22Rv1 (cell line): Measurements from ENCODE around the gene SLC28A3.
"Not testable (repeated sequence)": the region's sequence is repeated elsewhere in the genome, so short reads cannot be mapped to it uniquely, and the experiment has no call there.

ENCODE experiments used
- H3K27ac ChIP-seq: fragments of 450-650 bp; 2 replicates; pipeline ENCODE4 v1.5.1; 2017
- ZFX ChIP-seq: fragments of 450-650 bp; IDR thresholded peaks from 2 replicates; pipeline ENCODE4 v1.6.1; 2017; ENCODE audit warnings: antibody characterized with exemption, borderline replicate concordance
- TF ChIP-seq, protein P1 (sequence below): fragments of 450-650 bp; IDR thresholded peaks from 2 replicates; pipeline ENCODE4 v1.5.1; 2017; ENCODE audit warnings: mild to moderate bottlenecking

Gene SLC28A3

DNA sequence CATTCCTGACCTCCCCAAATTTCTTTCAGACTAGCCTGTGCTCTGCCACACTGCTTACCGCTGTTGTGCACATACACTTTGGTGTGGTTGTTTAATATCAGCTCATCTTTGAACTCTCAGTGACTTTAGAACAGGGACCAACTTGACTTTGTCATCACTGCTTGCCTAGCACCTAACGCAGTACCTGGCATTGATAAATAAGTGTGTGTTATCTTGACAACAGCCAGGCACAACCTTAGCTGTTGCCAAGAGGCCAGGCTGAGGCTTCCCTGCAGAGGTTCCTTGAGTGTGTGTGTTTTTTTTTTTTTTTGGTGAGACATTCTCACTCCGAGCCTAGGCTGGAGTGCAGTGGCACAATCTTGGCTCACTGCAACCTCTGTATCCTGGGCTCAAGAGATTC, 41.0 kb upstream of the SLC28A3 start:
- TF ChIP-seq, protein P1, sequence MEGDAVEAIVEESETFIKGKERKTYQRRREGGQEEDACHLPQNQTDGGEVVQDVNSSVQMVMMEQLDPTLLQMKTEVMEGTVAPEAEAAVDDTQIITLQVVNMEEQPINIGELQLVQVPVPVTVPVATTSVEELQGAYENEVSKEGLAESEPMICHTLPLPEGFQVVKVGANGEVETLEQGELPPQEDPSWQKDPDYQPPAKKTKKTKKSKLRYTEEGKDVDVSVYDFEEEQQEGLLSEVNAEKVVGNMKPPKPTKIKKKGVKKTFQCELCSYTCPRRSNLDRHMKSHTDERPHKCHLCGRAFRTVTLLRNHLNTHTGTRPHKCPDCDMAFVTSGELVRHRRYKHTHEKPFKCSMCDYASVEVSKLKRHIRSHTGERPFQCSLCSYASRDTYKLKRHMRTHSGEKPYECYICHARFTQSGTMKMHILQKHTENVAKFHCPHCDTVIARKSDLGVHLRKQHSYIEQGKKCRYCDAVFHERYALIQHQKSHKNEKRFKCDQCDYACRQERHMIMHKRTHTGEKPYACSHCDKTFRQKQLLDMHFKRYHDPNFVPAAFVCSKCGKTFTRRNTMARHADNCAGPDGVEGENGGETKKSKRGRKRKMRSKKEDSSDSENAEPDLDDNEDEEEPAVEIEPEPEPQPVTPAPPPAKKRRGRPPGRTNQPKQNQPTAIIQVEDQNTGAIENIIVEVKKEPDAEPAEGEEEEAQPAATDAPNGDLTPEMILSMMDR = no peak
- no peak for TF ChIP-seq ZFX
- no peak overlapping the region for H3K27ac ChIP-seq

DNA sequence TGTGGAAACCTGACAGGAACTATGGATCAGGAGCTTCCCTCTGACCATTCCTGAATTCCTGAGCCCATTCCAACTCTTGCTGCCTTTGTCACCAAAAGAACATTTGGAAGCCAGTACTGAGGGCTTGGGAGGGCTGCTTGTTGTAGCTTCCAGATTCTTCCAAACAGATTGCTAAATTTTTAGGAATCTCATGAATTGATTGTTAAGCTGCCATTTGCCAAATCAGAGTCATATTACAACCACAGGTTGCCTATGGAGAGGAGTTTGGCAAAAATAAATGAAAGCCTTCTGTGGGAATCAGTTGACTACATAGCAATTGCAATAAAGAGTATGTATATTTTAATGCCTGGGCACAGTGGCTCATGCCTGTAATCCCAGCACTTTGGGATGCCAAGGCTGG, 39.2 kb upstream of the SLC28A3 start:
- no peak for TF ChIP-seq ZFX
- TF ChIP-seq, protein P1 = no peak
- H3K27ac ChIP-seq = no peak overlapping the region

DNA sequence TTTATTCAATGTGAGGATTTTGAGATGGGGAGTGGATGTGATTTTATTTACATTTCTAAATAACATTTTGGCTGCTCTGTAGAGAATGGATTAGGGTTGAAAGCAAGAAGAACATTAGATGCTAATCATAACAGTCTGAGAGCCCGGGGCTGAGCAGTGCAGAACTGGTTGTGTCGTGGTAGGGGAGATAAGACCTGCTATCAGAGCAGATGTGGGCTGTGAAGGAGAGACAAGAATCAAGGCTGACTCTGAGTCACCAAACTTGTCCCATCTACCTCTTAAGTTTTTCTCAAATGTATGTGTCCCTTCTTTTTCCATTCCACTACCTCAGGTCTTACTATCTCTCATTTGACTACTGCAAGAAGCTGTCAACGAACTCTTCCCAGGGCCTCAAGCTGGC, 35.4 kb upstream of the SLC28A3 start:
- TF ChIP-seq, protein P1 = no peak
- no peak for TF ChIP-seq ZFX
- no peak overlapping the region for H3K27ac ChIP-seq

DNA sequence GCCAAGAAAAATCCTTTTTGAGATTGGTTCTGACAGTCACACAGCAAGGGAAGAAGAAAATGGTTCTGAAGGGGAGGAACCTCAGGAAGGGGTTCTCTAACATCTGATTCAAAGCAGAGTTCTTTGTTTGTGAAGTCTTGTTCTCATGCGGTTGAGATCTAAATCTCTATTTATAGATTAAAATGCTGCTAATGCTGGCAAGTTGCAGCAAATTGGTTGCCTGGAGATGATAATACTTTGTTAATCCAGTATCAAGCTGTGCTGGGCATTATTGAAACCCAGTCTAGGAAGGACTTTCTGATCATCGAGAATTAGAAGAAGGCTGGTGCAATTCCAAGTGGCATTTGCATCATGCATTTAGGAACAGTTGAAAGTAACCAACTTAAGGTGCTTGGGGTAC, 34.0 kb upstream of the SLC28A3 start:
- TF ChIP-seq, protein P1 = no peak
- no peak for TF ChIP-seq ZFX
- H3K27ac ChIP-seq = no peak overlapping the region

DNA sequence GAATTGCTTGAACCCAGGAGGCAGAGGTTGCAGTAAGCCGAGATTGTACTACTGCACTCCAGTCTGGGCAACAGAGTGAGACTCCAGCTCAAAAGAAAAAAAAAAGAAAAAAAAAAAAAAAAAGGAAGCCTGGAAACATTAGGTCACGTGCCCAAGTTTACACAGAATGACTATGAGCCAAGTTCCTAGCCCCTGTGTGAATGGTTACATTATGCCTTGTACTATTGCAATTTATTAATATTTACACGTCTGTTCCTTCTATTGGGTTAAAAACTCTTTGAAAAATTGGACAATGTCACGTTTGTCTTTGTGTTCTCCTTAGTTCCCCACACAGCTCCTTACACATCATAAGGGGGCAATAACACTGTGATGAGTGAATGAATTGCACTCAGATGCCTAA, 33.5 kb upstream of the SLC28A3 start:
- TF ChIP-seq, protein P1 = no peak
- no peak for TF ChIP-seq ZFX
- H3K27ac ChIP-seq = no peak overlapping the region

DNA sequence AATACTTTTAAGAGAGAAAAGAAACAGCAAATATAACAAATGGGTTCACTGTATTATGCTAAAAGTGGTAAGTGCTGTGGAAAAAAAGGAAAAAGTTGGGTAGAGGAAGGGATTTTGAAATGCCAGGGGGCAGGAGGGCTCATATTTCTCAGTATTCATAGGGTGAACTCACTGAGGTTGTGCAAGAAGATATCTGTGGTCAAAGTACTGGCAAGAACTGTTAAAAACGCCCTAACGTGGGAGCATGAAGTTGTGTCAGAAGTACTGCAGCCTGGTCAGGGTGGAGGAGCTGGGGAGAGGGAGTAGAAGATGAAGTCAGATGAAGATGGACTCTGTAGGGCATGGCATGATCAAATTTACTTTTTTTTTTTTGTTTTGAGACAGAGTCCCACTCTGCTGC, 31.2 kb upstream of the SLC28A3 start:
- TF ChIP-seq, protein P1 = no peak
- TF ChIP-seq ZFX = no peak
- no peak overlapping the region for H3K27ac ChIP-seq

DNA sequence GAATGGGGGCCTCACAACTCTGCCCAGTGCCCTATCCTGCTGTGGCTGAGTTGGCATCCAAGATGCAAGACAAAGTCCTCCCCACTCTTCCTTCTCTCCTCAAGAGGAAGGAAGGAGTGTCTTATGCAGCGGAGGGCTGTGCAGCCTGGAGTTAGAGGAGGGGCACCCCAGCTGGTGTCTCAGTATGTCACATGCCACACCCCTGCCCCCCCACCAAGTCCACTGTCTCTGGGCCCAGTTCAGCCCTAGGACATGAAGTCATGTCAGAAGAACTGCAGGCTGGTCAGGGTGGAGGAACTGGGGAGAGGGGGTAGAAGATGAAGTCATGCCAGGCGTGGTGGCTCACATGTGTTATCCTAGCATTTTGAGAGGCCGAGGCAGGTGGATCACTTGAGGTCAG, 28.0 kb upstream of the SLC28A3 start:
- TF ChIP-seq, protein P1 = no peak

DNA sequence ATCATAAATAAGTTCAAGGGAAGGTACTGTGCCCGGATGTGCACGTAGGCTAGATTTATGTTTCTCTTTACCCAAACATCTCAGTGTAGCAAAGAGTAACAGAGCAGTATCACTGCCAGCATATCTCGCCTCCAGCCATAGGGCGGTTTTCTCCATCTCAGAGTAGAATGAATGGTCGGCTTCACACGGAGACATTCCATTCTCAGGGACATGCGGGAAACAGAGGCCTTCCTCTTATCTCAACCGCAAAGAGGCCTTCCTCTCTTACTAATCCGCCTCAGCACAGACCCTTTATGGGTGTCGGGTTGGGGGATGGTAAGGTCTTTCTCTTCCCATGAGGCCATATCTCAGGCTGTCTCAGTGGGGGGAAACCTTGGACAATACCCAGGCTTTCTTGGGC, 27.2 kb upstream of the SLC28A3 start:
- not testable (repeated sequence) for H3K27ac ChIP-seq

More for the DNA sequence above, 28.0 kb upstream of the SLC28A3 start:
- H3K27ac ChIP-seq = no peak overlapping the region
